Heart right ventricle (tissue), 16 donors: ENCODE measurements around the gene ARRDC5. TPM values are rescaled to one million over a fixed set of nuclear protein-coding genes. Genes with fewer than 3 reads are reported as not detected.

ENCODE experiments used
- ATAC-seq, 8 donors: fragments of 200-7000 bp; cut with Tn5 transposase; one replicate each; pipeline ENCODE4 v1.9.1; 2020; ENCODE audit warnings: mild to moderate bottlenecking in 8 of 8, moderate library complexity in 8 of 8, moderate number of reproducible peaks in 1 of 8
- DNase-seq, 2 donors: peaks; one replicate each; pipeline ENCODE4 v3.0.0-alpha.2; 2020
- H3K27ac ChIP-seq, 10 donors: fragments of 200-600 bp; sonication (generic) in 2 of 10; one replicate each; pipeline versions ENCODE4 v1.5.0 to v1.8.0; 2020 to 2022; ENCODE audit warnings: mild to moderate bottlenecking in 3 of 10
- H3K27me3 ChIP-seq, 7 donors: fragments of 200-600 bp; one replicate each; pipeline ENCODE4 v1.8.0; 2021 to 2022; ENCODE audit warnings: mild to moderate bottlenecking in 2 of 7
- H3K36me3 ChIP-seq, 9 donors: fragments of 200-600 bp; sonication (generic) in 1 of 9; one replicate each; pipeline versions ENCODE4 v1.5.0 to v1.8.0; 2020 to 2022; ENCODE audit warnings: mild to moderate bottlenecking in 2 of 9
- H3K4me1 ChIP-seq, 9 donors: fragments of 200-600 bp; sonication (generic) in 1 of 9; one replicate each; pipeline versions ENCODE4 v1.5.0 to v1.8.0; 2020 to 2022; ENCODE audit warnings: mild to moderate bottlenecking in 4 of 9
- H3K4me3 ChIP-seq, 10 donors: fragments of 200-600 bp; sonication (generic) in 2 of 10; one replicate each; pipeline versions ENCODE4 v1.5.0 to v1.8.0; 2020 to 2022; ENCODE audit warnings: mild to moderate bottlenecking in 7 of 10, moderate library complexity in 2 of 10
- H3K9me3 ChIP-seq, 11 donors: fragments of 200-600 bp in 10 of 11; sonication (generic) in 2 of 11; one replicate each; pipeline versions ENCODE4 v1.5.0 to v1.8.0; 2013 to 2022; ENCODE audit warnings: mild to moderate bottlenecking in 2 of 11, control low read depth in 1 of 11, moderate library complexity in 1 of 11
- CTCF ChIP-seq, 9 donors: fragments of 200-600 bp; sonication (generic) in 2 of 9; IDR thresholded peaks; one replicate each; pipeline versions ENCODE4 v1.5.0 to v1.8.0; 2021 to 2022; ENCODE audit warnings: antibody characterized with exemption in 9 of 9, mild to moderate bottlenecking in 5 of 9, moderate library complexity in 1 of 9
- WGBS, 2 donors: extraction: QIAGEN DNeasy Blood & Tissue Kit; methylation state at CpG; one replicate each; pipeline ENCODE4 v1.1.7; 2013; ENCODE audit warnings: inconsistent platforms in 1 of 2; 5-methylcytosine and 5-hydroxymethylcytosine counted together
- intact Hi-C, 10 donors: fragments of 100-400 bp; cut with DNase I; formaldehyde crosslinking; loops; one replicate each; pipeline versions ENCODE4 v1.11.1 to v1.14.2; 2022
- polyA plus RNA-seq, 2 donors: library from polyadenylated mRNA; stranded (reverse); fragments of 200-250 nt; gene quantifications; one replicate each; pipeline ENCODE4 v1.2.3, GENCODE V29; 2013
- total RNA-seq, 10 donors: library from RNA; stranded (reverse); fragmentation: NEBNext Ultra II Directional in 3 of 10; extraction: Animal tissue kit (Norgen Biotek cat#: 25700) in 3 of 10; gene quantifications; one replicate each; pipeline versions ENCODE4 v1.2.1 to v1.2.4, GENCODE V29; 2021 to 2023
- donor health status: Arrhythmogenic right ventricular cardiomyopathy.
- donor health status: ischemic (EF 13 %, LVEDD 7.1; RV severe dilation, severe dysfunction).
- donor health status: healthy with polysubstance abuse.
- donor health status: DM: no; HTN: yes; CAD: no.
- donor health status: DM: no; HTN: no; CAD: no.
- donor health status: ischemic (EF 25% LVEDD 6.9; RV normal size, moderate dysfunction).
- donor health status: ischemic (EF 25% LVEDD 5.7; RV mildly dilated, moderate dysfunction).
- donor health status: healthy.
- donor health status: DM: yes; HTN: yes; CAD: no.
- donor health status: Ischemic cardiomyopathy.
- donor health status: ischemic (EF 35%, LVEDD 5.7; RV mildly dilated, moderate dysfunction).
- donor health status: nonischemic (EF 11% LVEDD 7.7; RV severe dilation, severe dysfunction).
- donor health status: DM: yes; HTN: yes; CAD: no.
- donor health status: PGD.
- donor health status: ischemic (EF 29% LVEDD 5.4; RV normal size, mild dysfunction).
- donor health status: nonischemic (EF 23%, LVEDD 6.1; RV moderate dilation, normal function).

ARRDC5 gene
- total and polyA plus RNA-seq, 12 donors = 0.01 to 0.21 TPM; not detected in 10

- WGBS, 2 donors = 94 to 95% methylated on average over 7 of the region's 7 CpGs
- Histone ChIP-seq H3K4me3 (no peak overlapping the region), H3K27ac (no peak overlapping the region), H3K27me3 (no peaks in the 10 kb centered on the region), H3K36me3 (peaks cover 0 to 18% (median 0%) of the 10 kb centered on the region in 9 donors), H3K4me1 (no peaks in the 10 kb centered on the region), H3K9me3 (no peaks in the 10 kb centered on the region)
- intact Hi-C loops = no loop called here
- ATAC-seq (no peak), DNase-seq (no peak)
- no peak for TF ChIP-seq CTCF (IDR thresholded peaks at IDR 0.05)
These were observed 34.4 kb upstream of the ARRDC5 start for GRCh38 chr19:4937060-4937459.

GRCh38 chr19:4935444-4935843, 32.7 kb upstream of the ARRDC5 start:
- H3K4me1 ChIP-seq = no peaks in the 10 kb centered on the region
- H3K27me3 ChIP-seq = no peaks in the 10 kb centered on the region
- peaks cover 0 to 23% (median 0%) of the 10 kb centered on the region in 9 donors for H3K36me3 ChIP-seq
- H3K9me3 ChIP-seq = no peaks in the 10 kb centered on the region
- intact Hi-C loops = no loop called here
- H3K4me3 ChIP-seq = no peak overlapping the region
- no peak overlapping the region for H3K27ac ChIP-seq
- TF ChIP-seq CTCF (IDR thresholded peaks at IDR 0.05) = no peak
- WGBS, 2 donors = 95% methylated on average over 8 of the region's 8 CpGs
- no peak for DNase-seq
- ATAC-seq = no peak

GRCh38 chr19:4933528-4933927, 30.8 kb upstream of the ARRDC5 start:
- Histone ChIP-seq H3K36me3 (peaks cover 0 to 35% (median 0%) of the 10 kb centered on the region in 9 donors), H3K9me3 (no peaks in the 10 kb centered on the region), H3K27ac (no peak overlapping the region), H3K4me3 (no peak overlapping the region), H3K27me3 (no peaks in the 10 kb centered on the region), H3K4me1 (no peaks in the 10 kb centered on the region)
- TF ChIP-seq CTCF (IDR thresholded peaks at IDR 0.05) = no peak
- peak in 1 of 8 donors; percentile 39 for ATAC-seq
- WGBS, 2 donors = 81 to 97% methylated on average over 7 of the region's 7 CpGs
- intact Hi-C loops = no loop called here
- DNase-seq = no peak

- Histone ChIP-seq H3K4me3 (no peak overlapping the region), H3K36me3 (peaks cover 0 to 35% (median 0%) of the 10 kb centered on the region in 9 donors), H3K27me3 (no peaks in the 10 kb centered on the region), H3K4me1 (no peaks in the 10 kb centered on the region), H3K9me3 (no peaks in the 10 kb centered on the region), H3K27ac (no peak overlapping the region)
- DNase-seq (no peak), ATAC-seq (no peak)
- no peak for TF ChIP-seq CTCF (IDR thresholded peaks at IDR 0.05)
- 97 to 98% methylated on average over 32 of the region's 32 CpGs for WGBS, 2 donors
- intact Hi-C loops = no loop called here
These were observed 30.0 kb upstream of the ARRDC5 start for GRCh38 chr19:4932711-4933110.
